HG03575 (cell line): ENCODE results near the gene TPTE2.
A peak's percentile ranks its signal among the peaks of the same experiment; 100 is the strongest.
"Not testable (repeated sequence)": the region's sequence is repeated elsewhere in the genome, so short reads cannot be mapped to it uniquely, and the experiment has no call there.

Source experiments
- ATAC-seq: cut with Tn5 transposase; IDR thresholded peaks from one replicate; pipeline ENCODE4 v1.9.1; 2021; ENCODE audit not compliant: unreplicated experiment, insufficient number of reproducible peaks, low FRiP score; ENCODE audit errors: extremely low read depth

Gene TPTE2

DNA sequence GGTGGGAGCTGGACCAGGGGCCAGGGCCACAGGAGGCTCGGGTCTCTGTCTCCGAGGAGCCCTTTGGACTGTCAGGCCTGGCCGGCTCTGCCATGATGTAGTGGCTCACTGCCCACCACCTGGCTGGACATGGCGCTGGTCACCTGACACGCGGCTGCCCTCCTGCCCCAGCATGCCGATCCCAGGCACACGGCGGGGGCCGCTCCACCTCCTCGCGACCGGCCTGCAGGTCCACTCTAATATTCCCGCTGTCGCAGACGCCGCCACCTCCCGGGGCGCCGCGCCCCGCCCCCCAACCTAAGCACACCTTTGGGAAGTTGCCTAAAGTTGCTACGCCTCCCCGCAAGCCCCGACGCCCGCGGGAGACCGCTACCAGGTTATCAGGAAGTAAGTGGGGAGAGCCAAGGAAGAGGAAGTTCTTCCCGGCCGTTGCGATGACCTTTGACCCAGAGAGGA, at the start of gene TPTE2:
Gene TPTE2, minus strand, starts transcription at position 406 of the 456 bp plus-strand sequence. CDS start 58,298 bp downstream, outside the sequence.
- not testable (repeated sequence) for ATAC-seq

GRCh38 chr13:19607523-19608078, 46.3 kb upstream of the TPTE2 start:
- no peak for ATAC-seq

GRCh38 chr13:19606737-19607136, 45.4 kb upstream of the TPTE2 start:
- ATAC-seq, result no peak

GRCh38 chr13:19606152-19606551, 44.8 kb upstream of the TPTE2 start:
- ATAC-seq, result no peak

- ATAC-seq, result no peak
Observed at GRCh38 chr13:19605161-19605955, 44.0 kb upstream of the TPTE2 start.

DNA sequence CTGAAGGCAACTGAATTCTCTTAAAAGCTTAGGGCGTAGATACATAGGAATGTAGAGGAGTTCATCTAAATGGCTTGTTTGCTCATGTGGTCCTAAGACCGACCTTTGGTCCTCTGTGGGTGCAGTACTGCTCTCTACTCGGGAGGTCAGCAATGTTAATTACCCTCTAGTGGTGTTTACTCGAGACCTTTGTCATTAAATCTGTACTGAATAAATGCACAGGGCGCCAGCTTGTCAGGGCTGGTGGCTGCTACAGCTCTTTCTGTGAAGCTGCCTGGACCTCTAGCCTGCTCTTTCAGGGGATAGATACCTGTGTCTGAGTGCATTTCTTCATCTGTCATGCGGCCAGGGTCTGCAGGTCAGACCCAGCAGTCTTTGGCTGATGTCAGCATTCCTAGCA, 43.0 kb upstream of the TPTE2 start:
- ATAC-seq, result no peak

DNA sequence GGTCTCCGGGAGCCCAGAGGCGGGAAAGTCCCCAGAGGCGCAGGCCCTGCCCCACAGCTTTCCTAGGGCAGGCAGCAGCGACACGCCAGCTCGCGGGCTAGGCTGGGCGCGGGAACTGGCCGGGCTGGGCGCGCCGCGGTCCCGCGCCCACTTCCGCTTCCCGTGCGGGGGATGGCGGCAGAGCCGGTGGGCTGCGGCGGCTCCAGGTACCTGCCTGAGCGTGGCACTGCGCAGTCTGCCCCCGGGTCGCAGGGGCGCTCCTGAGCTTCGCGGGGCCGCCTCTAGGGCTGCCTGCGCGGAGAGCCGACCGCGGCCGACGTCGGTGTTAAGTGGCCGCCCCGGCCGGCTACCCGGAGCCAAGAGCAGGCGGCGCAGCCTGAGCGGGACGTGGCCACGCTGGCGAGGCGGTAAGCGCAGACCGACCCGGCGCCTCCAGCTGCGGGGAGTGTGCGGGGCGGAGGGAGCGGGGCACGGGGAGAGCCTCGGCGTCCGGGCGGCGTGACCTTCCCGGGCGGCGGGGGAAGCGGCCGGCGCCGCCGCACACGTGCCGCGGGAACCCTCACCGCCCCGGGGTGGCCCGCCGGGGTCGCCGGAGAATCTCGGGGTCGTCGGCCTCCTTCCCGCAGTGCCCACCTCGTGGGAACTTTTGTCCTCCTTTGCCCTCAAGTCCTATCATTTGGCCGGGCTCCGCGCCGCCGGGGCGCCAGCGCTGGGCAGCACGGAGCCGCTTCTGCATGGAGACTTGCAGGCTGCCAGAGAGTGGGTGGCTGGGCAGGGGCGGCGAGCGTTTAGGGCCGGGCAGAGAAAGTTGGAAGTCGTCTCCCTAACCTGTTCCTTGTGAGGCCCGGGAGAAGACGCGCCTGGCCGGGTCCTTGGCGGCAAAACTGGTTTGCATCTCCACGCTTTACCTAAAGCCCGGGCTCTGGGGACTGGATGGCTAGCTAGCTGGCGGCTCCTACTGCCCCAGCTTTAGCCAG, 40.7 kb upstream of the TPTE2 start:
- ATAC-seq, result no peak

DNA sequence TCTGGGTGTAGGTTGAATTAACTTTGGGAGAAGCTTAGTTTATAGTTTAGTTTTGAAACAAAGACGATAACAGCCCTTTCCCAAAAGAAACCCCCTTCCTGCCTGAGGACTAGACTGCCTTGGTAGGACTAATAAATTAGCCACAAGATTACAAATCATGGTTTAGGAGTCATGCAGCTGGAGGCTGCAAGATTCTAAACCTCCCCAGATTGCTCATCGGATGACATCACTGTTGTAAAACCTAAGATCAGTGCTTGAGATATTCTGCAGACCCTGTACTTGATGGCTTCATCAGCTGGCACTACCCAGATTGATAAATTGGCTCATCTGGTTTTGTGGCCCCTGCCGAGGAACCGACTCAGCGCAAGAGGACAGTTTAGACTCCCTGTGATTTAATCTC, 36.2 kb upstream of the TPTE2 start:
- ATAC-seq, result no peak

GRCh38 chr13:19596960-19597361, 35.6 kb upstream of the TPTE2 start:
- no peak for ATAC-seq

GRCh38 chr13:19596086-19596485, 34.8 kb upstream of the TPTE2 start:
- no peak for ATAC-seq

GRCh38 chr13:19592657-19593180, 31.4 kb upstream of the TPTE2 start:
- no peak for ATAC-seq

- no peak for ATAC-seq
Observed at GRCh38 chr13:19591864-19592263, 30.5 kb upstream of the TPTE2 start.

GRCh38 chr13:19590423-19590822, 29.1 kb upstream of the TPTE2 start:
- no peak for ATAC-seq

DNA sequence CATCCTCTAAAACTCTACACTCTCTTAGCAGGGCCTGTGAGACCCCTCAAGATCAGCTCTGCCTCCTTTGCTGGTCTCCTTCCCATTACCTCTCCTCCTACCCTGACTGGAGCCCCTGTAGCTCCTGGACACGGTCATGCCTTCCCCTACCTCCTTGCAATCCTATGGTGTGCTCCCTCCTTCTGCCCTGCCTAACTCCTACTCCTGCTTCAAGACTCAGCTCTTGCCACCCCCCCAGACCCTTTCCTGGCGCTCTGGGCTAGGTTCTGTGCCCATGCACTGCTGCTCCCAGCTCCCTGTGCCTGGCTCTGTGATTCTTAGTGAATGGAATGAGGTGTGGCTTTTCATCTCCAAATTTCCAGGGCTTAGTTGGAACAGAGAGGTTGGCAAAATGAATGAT, 28.0 kb upstream of the TPTE2 start:
- no peak for ATAC-seq

DNA sequence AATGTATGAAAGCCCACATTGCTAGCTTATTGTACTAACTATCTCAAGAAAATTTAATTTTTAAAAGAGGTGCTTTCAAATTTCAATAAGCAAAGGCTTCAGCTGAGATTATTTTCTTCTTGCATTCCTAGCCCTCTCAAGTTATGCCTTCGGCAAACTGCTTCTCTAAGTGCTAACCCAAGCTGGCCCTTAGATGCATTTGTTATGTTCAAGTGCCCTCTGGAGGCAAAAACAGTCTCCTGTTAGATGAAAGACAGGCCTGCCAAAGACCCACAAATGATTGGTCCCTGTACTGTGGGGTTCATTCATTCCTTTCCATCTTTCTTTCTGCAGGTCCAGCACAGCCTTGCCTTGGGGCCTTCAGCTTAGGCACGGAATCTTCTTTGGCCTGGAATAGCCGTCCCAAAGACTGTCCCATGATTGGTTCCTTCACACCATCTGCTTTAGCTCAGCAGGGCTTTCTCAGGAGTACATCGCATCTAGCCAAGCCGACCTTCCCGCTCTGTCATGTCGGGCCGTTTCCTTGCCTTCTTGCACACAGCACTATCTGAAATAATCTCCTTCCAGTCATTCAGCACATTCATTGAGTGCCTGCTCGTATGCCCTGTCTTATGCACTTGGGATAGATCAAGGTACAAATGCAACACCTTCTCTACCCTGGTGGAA, 26.4 kb upstream of the TPTE2 start:
- peak; percentile 53 for ATAC-seq

- ATAC-seq, result peak; percentile 36
Observed at GRCh38 chr13:19586904-19587634, 25.7 kb upstream of the TPTE2 start.

DNA sequence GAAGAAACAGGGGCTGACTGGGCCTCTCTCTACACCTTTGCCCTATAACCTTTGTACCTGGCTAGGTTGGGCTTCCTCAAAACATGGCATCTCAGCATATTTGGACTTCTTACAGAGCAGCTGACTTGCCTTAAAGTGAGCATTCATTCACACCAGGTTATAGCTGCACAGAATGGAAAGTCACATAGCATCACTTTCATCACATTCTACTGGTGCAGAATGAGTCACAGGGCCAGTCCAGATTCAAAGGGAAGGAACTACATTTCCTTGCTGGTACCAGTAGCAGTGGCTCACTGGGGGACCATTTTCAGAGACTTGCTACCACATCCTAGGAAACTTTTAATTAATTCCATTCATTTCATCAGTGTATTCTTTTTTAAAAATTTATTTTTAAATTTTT, 20.3 kb upstream of the TPTE2 start:
- ATAC-seq, result no peak

DNA sequence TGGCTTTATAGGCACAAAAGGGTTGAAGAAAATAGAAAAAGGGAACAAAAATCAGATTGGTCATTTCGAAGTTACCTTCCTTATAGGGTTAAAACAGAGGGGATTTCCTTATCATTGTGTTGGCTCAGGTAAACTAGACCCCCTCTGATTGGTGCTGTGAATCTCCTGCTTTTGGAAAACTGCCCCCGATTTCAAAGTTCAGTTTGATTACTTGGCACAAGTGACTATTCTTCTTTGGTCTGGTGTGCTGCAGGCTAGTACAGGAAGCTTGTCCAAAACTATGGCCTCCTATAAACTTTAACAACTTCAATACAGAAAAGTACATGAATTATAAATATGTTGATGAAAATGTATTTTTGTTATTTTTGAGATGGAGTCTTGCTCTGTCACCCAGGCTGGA, 13.9 kb upstream of the TPTE2 start:
- ATAC-seq, result no peak
